Activated naive CD4-positive, alpha-beta T cell treated with Interleukin-2 at 50 U/mL for 16 hours (primary cell): Measurements from ENCODE around the gene OSTN.
"Not testable (repeated sequence)": the region's sequence is repeated elsewhere in the genome, so short reads cannot be mapped to it uniquely, and the experiment has no call there.

ENCODE experiments used
- DNase-seq: peaks from one replicate; pipeline ENCODE4 v3.0.0-alpha.2; 2020

Gene OSTN

GRCh38 chr3:191235331-191236314 is 36.6 kb downstream of the OSTN start:
- DNase-seq: no peak

GRCh38 chr3:191236646-191237045 is 37.6 kb downstream of the OSTN start:
- DNase-seq: no peak

- DNase-seq: no peak
Observed at GRCh38 chr3:191237047-191237882, 38.2 kb downstream of the OSTN start.

GRCh38 chr3:191238321-191238817 is 39.3 kb downstream of the OSTN start:
- DNase-seq: no peak

GRCh38 chr3:191239407-191240031 is 40.5 kb downstream of the OSTN start:
- DNase-seq: no peak

GRCh38 chr3:191240486-191240885 is 41.4 kb downstream of the OSTN start:
- no peak for DNase-seq

- DNase-seq: no peak
Observed at GRCh38 chr3:191244242-191244867, 45.3 kb downstream of the OSTN start.

- DNase-seq: not testable (repeated sequence)
Observed at GRCh38 chr3:191246034-191246433, 47.0 kb downstream of the OSTN start.

GRCh38 chr3:191246630-191247029 is 47.6 kb downstream of the OSTN start:
- DNase-seq: no peak

GRCh38 chr3:191253089-191253799 is 54.2 kb downstream of the OSTN start:
- DNase-seq: no peak

- no peak for DNase-seq
Observed at GRCh38 chr3:191254098-191254873, 55.2 kb downstream of the OSTN start.

GRCh38 chr3:191255156-191255555 is 56.1 kb downstream of the OSTN start:
- DNase-seq: no peak

- DNase-seq: no peak
Observed at GRCh38 chr3:191256405-191256804, 57.4 kb downstream of the OSTN start.

- no peak for DNase-seq
Observed at GRCh38 chr3:191257286-191257685, 58.2 kb downstream of the OSTN start.

GRCh38 chr3:191259486-191259885 is 60.4 kb downstream of the OSTN start:
- DNase-seq: no peak

- DNase-seq: no peak
Observed at GRCh38 chr3:191260431-191261303, 61.6 kb downstream of the OSTN start.

- no peak for DNase-seq
Observed at GRCh38 chr3:191261304-191261638, 62.2 kb downstream of the OSTN start.

GRCh38 chr3:191262650-191263049 is 63.6 kb downstream of the OSTN start:
- no peak for DNase-seq

GRCh38 chr3:191263365-191263764 is 64.3 kb downstream of the OSTN start:
- DNase-seq: no peak

GRCh38 chr3:191263850-191264249 is 64.8 kb downstream of the OSTN start:
- DNase-seq: no peak
